PFSK-1 (cell line): ENCODE measurements around the gene HSDL2.

Experiments
- FOXP2 ChIP-seq: optimal IDR thresholded peaks from 2 replicates; pipeline ENCODE3; 2011; ENCODE audit warnings: borderline replicate concordance, control low read depth, inconsistent platforms; ENCODE audit not compliant: insufficient read depth; ENCODE audit errors: extremely low read length, extremely low read depth
- POLR2AphosphoS5 ChIP-seq: IDR thresholded peaks from 2 replicates; pipeline ENCODE4 v1.6.1; 2012; ENCODE audit warnings: low read depth, mild to moderate bottlenecking, control low read depth, low read length, moderate library complexity
- SIN3A ChIP-seq: IDR thresholded peaks from 2 replicates; pipeline ENCODE4 v1.6.1; 2012; ENCODE audit warnings: mild to moderate bottlenecking, low read length, moderate library complexity, borderline replicate concordance; ENCODE audit not compliant: insufficient read depth
- TAF1 ChIP-seq: IDR thresholded peaks from 2 replicates; pipeline ENCODE4 v1.6.1; 2012; ENCODE audit warnings: low read length, control low read depth, borderline replicate concordance; ENCODE audit not compliant: insufficient read depth
- TF ChIP-seq, protein P1 (sequence below), 2 experiments: IDR thresholded peaks; 2 replicates each; pipeline versions ENCODE4 v1.6.1 to v1.8.0; 2011 to 2012; ENCODE audit warnings: low read depth in 2 of 2, low read length in 2 of 2, control low read depth in 1 of 2, inconsistent platforms in 1 of 2, mild to moderate bottlenecking in 1 of 2, moderate library complexity in 1 of 2; ENCODE audit not compliant: insufficient read depth in 1 of 2

HSDL2 gene

DNA sequence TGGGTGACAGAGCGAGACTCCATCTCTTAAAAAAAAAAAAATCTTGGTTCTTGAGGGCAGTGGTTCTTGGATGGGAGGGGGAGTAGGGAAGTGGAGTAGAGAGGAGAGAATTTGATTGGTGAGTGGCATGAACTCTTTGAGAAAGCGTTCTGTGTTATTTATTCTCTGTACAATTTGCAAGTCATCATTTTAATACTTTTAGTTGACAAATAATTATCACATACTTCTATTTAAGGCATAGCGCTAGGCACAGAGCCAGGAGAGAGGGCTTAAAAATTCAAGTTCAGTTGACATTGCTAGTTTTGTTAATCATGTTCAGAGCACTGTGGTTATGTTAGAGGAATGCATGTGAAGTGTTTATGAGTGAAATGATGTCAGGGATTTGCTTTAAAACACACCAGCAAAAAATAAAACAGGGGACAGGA lies 24.6 kb downstream of the HSDL2 start:
- no peak for TF ChIP-seq SIN3A
- TF ChIP-seq TAF1, result no peak
- TF ChIP-seq, protein P1, sequence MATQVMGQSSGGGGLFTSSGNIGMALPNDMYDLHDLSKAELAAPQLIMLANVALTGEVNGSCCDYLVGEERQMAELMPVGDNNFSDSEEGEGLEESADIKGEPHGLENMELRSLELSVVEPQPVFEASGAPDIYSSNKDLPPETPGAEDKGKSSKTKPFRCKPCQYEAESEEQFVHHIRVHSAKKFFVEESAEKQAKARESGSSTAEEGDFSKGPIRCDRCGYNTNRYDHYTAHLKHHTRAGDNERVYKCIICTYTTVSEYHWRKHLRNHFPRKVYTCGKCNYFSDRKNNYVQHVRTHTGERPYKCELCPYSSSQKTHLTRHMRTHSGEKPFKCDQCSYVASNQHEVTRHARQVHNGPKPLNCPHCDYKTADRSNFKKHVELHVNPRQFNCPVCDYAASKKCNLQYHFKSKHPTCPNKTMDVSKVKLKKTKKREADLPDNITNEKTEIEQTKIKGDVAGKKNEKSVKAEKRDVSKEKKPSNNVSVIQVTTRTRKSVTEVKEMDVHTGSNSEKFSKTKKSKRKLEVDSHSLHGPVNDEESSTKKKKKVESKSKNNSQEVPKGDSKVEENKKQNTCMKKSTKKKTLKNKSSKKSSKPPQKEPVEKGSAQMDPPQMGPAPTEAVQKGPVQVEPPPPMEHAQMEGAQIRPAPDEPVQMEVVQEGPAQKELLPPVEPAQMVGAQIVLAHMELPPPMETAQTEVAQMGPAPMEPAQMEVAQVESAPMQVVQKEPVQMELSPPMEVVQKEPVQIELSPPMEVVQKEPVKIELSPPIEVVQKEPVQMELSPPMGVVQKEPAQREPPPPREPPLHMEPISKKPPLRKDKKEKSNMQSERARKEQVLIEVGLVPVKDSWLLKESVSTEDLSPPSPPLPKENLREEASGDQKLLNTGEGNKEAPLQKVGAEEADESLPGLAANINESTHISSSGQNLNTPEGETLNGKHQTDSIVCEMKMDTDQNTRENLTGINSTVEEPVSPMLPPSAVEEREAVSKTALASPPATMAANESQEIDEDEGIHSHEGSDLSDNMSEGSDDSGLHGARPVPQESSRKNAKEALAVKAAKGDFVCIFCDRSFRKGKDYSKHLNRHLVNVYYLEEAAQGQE (IDR thresholded peaks at IDR 0.05; ENCODE audit: insufficient read depth in 1 of 2, low read depth in 2 of 2, low read length in 2 of 2), result no peak
- no peak for TF ChIP-seq POLR2AphosphoS5
- TF ChIP-seq FOXP2, result no peak

DNA sequence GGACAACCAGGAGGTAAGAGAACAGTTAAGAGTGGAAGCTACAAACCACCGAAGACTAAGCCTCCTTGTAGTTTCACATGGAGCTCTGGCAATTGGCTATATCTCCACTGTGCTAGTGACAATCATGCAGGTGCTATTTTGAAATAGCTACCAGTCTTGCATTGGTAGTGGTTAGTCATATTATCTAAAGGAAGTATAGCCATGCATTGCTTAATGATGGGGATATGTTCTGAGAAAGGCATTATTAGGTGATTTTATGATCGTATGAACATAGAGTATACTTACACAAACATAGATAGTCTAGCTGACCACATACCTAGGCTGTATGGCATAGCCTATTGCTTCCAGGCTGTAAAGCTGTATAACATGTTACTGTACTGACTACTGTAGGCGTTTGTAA lies 28.4 kb downstream of the HSDL2 start:
- TF ChIP-seq, protein P1 (IDR thresholded peaks at IDR 0.05; ENCODE audit: insufficient read depth in 1 of 2, low read depth in 2 of 2, low read length in 2 of 2), result no peak
- no peak for TF ChIP-seq POLR2AphosphoS5

DNA sequence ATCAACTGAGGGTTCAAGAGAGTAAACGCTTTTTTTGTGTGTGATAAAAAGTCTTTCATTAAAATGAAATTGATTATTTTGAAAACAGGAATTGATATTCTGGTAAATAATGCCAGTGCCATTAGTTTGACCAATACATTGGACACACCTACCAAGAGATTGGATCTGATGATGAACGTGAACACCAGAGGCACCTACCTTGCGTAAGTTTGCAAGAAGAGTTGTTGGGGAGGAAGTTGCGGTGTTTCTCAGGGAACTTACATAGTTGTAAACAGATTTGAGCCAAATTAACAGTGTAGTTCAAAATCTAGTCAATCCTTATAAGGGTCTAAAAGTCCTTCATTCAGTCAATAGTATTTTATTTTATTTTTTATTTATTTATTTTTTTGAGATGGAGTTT lies 28.9 kb downstream of the HSDL2 start:
- no peak for TF ChIP-seq FOXP2
- no peak for TF ChIP-seq TAF1
- TF ChIP-seq, protein P1 (IDR thresholded peaks at IDR 0.05; ENCODE audit: insufficient read depth in 1 of 2, low read depth in 2 of 2, low read length in 2 of 2), result no peak
- no peak for TF ChIP-seq POLR2AphosphoS5
- no peak for TF ChIP-seq SIN3A

DNA sequence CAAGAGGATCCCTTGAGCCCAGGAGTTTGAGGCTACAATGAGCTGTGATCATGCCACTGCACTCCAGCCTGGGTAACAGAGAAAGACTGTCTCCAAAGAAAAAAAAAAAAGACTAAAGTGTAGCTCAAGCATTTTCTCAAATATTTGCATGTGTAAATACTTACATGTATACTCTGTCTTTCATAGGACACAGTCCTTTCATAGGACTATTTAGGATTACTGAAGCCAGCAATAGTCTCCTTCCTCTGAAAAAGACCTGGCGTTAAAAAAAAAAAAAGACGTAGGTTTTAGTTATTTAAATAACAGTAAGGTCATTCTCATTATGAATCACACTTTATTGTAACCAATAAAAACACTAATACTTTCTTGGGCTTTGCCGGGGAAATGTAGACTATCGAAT lies 29.9 kb downstream of the HSDL2 start:
- TF ChIP-seq POLR2AphosphoS5 (no peak), SIN3A (no peak), TAF1 (no peak), FOXP2 (no peak)
- TF ChIP-seq, protein P1 (IDR thresholded peaks at IDR 0.05; ENCODE audit: insufficient read depth in 1 of 2, low read depth in 2 of 2, low read length in 2 of 2), result no peak

DNA sequence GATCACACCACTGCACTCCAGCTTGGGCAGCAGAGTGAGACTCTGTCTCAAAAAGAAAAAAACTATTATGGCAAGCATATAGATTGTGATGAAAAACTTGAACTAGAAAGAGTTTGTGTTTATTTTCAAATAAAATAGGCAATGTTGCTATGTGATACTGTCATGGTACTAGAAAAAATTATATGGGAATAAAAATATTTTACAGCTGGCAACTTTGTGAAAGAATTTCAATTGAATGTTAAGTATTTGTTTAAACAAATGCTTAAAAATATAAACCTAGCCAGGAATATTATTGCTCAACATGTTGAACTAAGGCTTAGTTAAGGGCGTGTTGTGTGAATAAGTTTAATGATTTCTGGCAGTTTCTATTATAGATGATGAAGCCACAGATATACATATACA lies 31.7 kb downstream of the HSDL2 start:
- no peak for TF ChIP-seq POLR2AphosphoS5
